ENCODE results near the gene TIMD4.
"Not testable (repeated sequence)": the region's sequence is repeated elsewhere in the genome, so short reads cannot be mapped to it uniquely, and the experiment has no call there.

The TIMD4 gene

GRCh38 chr5:156947925-156948324, 15.1 kb downstream of the TIMD4 start:
- TF ChIP-seq CTCF (IDR thresholded peaks at IDR 0.05; ENCODE audit: low read depth, low read length, missing control alignments), result no peak
- H3K4me3 ChIP-seq (replicated peaks; ENCODE audit: low read depth, low read length), result no peak overlapping the region
- DNase-seq (ENCODE audit: extremely low read depth, low read depth), result no peak

GRCh38 chr5:156942064-156942463, 21.0 kb downstream of the TIMD4 start:
- TF ChIP-seq CTCF (IDR thresholded peaks at IDR 0.05; ENCODE audit: low read depth, low read length, missing control alignments), result no peak
- no peak overlapping the region for H3K4me3 ChIP-seq (replicated peaks; ENCODE audit: low read depth, low read length)
- DNase-seq (ENCODE audit: extremely low read depth, low read depth), result no peak

- not testable (repeated sequence) for DNase-seq (ENCODE audit: extremely low read depth, low read depth); H3K4me3 ChIP-seq (replicated peaks; ENCODE audit: low read depth, low read length)
Measured at GRCh38 chr5:156940462-156940861, 22.6 kb downstream of the TIMD4 start.

GRCh38 chr5:156936972-156937371, 26.1 kb downstream of the TIMD4 start:
- H3K4me3 ChIP-seq (replicated peaks; ENCODE audit: low read depth, low read length), result no peak overlapping the region
- no peak for DNase-seq (ENCODE audit: extremely low read depth, low read depth)
- no peak for TF ChIP-seq CTCF (IDR thresholded peaks at IDR 0.05; ENCODE audit: low read depth, low read length, missing control alignments)

GRCh38 chr5:156934450-156935211, 28.4 kb downstream of the TIMD4 start:
- peak; percentile 63 for TF ChIP-seq CTCF (IDR thresholded peaks at IDR 0.05; ENCODE audit: low read depth, low read length, missing control alignments)
- no peak overlapping the region for H3K4me3 ChIP-seq (replicated peaks; ENCODE audit: low read depth, low read length)
- no peak for DNase-seq (ENCODE audit: extremely low read depth, low read depth)

- no peak for DNase-seq (ENCODE audit: extremely low read depth, low read depth)
- TF ChIP-seq CTCF (IDR thresholded peaks at IDR 0.05; ENCODE audit: low read depth, low read length, missing control alignments), result no peak
- no peak overlapping the region for H3K4me3 ChIP-seq (replicated peaks; ENCODE audit: low read depth, low read length)
Measured at GRCh38 chr5:156929366-156929948, 33.6 kb downstream of the TIMD4 start.

- no peak overlapping the region for H3K4me3 ChIP-seq (replicated peaks; ENCODE audit: low read depth, low read length)
- DNase-seq (ENCODE audit: extremely low read depth, low read depth), result no peak
- TF ChIP-seq CTCF (IDR thresholded peaks at IDR 0.05; ENCODE audit: low read depth, low read length, missing control alignments), result no peak
Measured at GRCh38 chr5:156927545-156927944, 35.5 kb downstream of the TIMD4 start.

GRCh38 chr5:156925767-156926166, 37.3 kb downstream of the TIMD4 start:
- not testable (repeated sequence) for H3K4me3 ChIP-seq (replicated peaks; ENCODE audit: low read depth, low read length); DNase-seq (ENCODE audit: extremely low read depth, low read depth)
